GM18519 (cell line): ENCODE results near the gene GFRA1.

Source experiments
- ATAC-seq: cut with Tn5 transposase; IDR thresholded peaks from one replicate; pipeline ENCODE4 v1.9.1; 2021; ENCODE audit warnings: mild to moderate bottlenecking, moderate library complexity; ENCODE audit not compliant: unreplicated experiment, low FRiP score

The GFRA1 gene

GRCh38 chr10:116109881-116110280 lies 163.1 kb downstream of the GFRA1 start:
- no peak for ATAC-seq

- ATAC-seq, result no peak
Observed at GRCh38 chr10:116109481-116109880, 163.5 kb downstream of the GFRA1 start.

DNA sequence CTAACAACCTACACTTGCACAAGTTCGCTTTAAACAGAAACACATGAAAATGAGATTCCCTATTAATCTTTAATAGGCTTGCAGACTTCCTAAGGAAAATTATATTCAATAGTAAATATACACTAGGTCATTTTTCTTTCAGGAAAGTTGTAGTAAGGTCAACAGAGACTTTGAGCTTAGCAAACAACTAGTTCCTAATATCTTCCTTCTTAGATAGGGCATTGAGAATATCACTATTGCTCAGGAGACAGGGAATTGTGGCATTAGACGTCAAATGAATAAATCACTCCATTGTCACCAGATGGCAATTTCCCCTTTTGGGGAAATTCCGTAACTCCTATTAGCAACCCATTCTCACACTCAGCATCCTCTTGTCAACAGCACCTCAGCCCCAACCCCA lies 164.9 kb downstream of the GFRA1 start:
- ATAC-seq, result no peak

DNA sequence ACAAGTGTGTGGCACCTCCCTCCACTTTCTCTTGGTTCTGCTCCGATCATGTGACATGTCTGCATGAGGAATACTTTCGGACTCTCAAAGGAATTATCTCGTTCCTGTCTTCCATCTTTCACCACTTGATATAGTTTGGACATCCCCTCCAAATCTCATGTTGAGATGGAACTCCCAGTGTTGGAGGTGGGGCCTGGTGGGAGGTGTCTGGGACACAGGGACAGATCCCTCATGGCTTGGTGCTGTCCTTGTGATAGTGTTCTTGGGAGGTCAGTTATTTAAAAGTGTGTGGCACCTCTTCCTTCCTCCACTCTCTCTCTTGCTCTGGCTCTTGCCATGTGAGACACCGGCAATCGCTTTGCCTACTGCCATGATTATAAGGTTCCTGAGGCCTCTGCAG lies 166.4 kb downstream of the GFRA1 start:
- ATAC-seq, result no peak

- ATAC-seq, result no peak
Observed at GRCh38 chr10:116105264-116105663, 167.7 kb downstream of the GFRA1 start.

DNA sequence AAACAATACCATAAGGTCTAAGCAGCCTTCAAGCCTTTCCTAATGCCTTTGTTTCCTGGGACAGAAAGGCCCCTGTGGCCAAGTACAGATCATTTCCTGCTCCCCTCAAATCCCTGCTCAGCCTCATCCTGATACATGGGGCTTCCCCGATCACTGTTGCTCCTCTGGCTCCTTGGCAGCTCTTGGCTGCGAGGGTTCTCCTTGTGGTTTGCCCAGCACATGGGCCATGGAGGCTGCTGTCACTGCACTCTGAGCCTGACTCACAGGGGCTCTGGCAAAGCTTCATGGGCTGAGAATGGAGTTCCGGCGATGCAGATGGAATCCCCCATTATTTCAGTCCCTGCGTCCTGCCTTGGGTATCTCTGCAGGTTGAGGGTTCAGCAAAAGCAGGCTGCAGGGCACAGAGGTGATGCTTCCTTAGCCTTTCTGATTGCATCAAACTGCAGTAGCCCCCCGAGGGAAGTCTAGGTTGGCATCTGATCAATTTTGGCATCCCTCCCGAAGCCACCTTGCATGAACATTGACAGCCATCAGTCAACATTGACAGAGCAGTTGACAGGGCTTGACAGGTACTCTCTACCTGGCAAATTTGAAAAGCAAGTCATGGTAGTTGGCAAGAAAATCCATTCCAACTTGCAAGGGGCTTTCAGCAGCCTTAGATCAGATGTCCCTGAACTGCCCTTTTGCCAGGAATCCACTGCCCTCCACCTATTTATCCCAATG lies 168.6 kb downstream of the GFRA1 start:
- ATAC-seq, result no peak

DNA sequence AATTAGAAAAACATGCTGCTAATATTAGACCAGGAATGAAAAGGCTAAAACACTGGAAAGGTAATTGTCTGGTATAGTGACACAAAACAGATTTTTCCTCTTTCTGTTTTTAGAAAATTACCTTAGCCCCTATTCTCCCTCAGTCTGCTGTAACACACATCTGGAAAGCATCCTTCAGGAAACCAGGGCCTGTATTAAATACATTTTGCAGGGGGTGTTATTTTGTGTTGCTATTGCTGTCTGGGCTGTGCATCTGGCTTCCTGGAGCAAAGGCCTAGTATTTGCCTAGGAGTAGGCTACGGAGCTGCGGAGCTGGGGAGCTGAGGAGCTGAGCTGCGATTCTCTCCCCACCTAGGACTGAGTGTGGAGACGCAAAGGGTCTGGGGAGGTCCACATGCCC lies 169.3 kb downstream of the GFRA1 start:
- ATAC-seq, result no peak

GRCh38 chr10:116101616-116102315 lies 171.2 kb downstream of the GFRA1 start:
- ATAC-seq, result no peak

DNA sequence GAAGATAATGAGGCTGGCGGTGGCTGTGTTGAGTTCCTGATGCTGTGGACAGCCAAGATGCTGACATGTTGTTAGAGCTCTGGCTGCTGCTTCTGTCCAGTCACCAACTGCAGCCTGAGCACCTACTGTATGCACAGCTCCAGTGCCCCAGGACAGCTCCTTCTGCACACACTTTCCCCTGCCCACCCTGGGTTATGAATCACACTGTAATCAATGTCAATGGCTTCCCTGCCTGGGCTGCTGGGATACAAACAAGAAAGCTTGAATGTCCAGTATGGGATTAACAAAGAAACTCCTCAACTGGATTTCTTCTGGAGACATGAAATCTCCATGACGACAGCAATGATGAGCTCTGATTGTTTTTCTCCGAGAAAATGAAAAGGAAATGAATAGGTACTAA lies 172.0 kb downstream of the GFRA1 start:
- no peak for ATAC-seq

GRCh38 chr10:116099023-116099420 lies 174.0 kb downstream of the GFRA1 start:
- no peak for ATAC-seq

GRCh38 chr10:116098411-116099022 lies 174.5 kb downstream of the GFRA1 start:
- ATAC-seq, result no peak

DNA sequence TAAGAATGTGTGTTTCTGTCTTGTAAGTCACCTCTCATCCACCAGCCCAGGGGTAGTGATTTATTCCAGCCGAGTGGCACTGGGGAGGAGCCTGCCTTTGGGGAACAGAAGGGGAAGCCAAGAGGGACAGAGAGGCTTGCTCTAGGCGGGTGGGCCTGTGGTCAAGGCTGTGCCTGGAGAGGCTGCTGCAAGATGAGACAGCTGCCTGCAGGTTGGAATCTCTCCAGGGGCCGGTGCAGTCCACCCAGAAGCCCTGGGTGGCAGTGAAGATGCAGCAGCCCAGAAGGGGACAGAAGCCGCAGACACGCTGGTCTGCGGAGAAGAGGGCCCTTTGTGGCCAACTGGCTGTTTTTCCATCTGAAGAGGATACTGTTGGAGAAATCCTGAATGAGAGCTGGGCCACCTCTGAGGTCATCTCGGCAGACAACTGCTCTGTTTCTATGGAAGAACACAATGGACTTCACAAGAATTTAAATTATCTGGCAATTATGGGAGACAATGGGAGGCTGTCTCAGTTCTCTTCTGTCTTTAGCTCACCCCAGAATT lies 175.7 kb downstream of the GFRA1 start:
- ATAC-seq, result no peak

DNA sequence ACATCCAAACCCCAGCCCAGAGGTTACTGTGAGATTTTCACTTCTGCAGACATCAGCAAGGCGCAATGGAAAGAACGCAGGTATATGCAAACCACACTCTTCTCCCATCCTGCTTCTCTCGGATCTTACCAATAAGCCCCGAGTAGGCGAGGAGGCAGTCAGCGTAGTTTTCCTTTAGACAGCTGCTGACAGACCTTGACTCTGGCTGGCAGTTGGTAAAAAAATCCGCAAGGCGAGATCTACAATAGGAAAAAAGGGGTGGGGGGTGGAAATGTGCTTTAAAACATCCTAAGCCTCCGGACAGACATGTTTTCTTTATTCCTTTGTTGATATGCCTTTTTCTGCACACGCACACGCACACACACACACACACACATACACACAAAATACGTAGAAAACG lies 176.5 kb downstream of the GFRA1 start:
- no peak for ATAC-seq

DNA sequence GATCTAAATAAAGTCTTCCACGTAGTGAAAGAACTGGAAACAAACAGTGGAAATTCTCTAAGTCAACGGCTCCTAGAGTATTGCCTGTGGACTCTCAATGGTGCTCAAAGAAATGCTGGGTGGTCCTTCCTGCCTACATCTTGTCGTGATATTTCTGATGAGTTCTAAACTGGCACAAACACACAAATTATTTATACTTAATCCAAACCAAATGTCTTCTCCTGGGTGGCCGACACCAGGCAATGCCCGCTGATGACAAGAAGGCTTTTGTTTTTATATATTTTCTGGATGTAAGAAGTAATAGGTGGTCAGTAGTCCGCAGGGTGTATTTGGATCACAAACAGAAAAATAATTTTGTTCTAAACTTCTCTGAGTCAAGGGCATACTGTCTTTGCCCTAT lies 178.7 kb downstream of the GFRA1 start:
- ATAC-seq, result no peak

DNA sequence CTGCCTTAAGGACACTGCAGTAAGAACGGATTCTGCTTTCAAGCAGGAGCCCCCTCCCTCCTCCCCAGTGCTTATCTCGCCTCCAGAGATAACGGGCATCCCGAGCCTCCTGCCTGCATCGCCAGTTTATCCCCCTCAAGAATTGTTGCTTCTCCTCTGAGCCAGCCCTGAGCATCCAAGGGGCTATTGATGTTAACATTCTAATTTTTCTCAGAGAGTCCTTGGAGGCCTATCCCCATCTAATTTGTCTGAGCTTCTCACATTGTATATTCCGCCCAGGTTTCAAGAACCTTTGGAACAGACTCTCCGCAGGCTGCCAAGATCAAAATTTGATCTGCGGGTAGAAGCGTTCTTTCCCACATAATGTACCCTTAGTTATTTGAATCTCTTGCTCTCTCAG lies 180.0 kb downstream of the GFRA1 start:
- no peak for ATAC-seq

DNA sequence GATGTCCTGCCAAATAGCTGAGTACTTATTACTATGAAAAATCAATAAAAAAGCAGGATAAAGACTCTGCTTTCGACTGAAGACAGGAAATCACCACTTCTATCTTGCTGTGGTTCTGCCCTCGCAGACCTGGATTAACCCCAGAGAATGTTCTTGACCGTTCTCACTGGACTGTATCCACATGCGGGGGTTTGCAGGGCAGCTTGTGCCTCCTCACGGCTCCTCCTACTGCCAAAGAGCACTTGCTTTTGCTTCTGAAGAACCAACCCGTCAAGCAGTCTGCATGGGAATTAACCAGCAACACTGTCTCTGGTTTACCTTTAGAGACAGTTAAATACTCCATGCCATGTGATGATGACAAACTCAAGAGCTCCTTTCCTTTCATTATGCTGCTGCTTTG lies 184.0 kb downstream of the GFRA1 start:
- no peak for ATAC-seq

DNA sequence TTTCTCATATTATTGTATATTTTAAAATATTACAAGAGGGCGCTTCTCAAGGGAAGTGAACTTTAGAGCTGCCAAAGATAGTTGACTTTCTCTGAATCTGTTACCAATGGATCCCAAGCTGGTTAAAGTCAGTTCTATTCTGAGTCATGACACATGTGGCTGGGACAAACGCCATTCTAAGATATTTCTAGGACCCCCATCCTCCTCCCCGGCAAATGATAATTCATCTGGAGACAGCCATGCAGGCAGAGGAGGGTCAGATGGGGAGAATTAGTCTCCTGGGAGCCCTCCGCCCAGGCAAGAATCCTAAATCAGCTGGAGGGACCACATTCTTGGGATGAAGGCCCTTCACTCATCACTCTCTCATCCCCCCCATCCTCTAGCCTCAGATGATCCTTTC lies 187.7 kb downstream of the GFRA1 start:
- ATAC-seq, result no peak

- no peak for ATAC-seq
Observed at GRCh38 chr10:116084161-116084560, 188.8 kb downstream of the GFRA1 start.

DNA sequence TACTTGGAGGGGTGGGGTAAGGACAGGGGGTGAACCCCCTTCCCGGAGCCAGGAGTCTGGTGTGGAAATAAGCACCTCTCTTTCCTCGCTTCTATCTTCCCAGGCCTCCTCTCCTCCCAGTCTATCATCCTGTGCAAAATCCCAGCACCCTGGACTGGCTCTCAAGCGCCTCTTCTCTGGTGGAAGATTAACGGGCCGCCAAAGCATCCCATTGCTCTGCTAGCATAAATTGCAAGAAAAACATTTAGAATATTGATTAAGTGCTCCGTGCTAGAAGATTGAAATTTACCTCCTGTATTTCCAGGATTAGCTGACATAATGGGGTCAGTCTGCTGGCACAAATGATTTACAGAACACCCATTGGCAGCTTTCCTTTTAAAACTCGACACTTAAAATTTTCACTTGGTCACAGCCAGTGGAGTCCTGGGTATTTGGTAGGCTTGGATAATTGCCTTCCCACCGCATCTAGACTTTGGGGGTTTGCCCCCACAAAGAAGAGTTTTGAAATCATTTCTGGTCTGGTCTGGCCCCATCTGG lies 189.7 kb downstream of the GFRA1 start:
- ATAC-seq, result no peak

DNA sequence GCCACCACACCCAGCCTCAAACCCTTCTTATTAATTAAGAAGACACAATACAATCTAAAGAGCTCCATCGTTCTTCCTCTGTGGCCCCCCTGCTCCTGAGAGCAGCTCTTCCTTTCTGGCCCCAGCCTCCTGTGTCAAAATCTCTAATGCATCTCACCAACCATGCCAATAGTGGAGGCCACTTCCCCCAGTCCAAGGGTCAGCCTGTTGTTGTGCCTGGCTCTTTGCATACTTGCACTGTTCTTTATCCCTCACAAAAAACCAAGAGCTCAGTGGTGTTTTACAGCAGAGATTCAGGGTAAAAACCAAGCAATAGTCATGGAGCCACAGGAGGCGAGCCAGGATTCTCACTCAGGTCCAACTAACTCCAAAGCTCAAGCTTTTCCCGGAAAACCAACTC lies 190.2 kb downstream of the GFRA1 start:
- ATAC-seq, result no peak

GRCh38 chr10:116082206-116082605 lies 190.8 kb downstream of the GFRA1 start:
- no peak for ATAC-seq
